BJ (cell line): ENCODE measurements around the gene HEPH. TPM values are rescaled to one million over a fixed set of nuclear protein-coding genes. Genes with fewer than 3 reads are reported as not detected.

ENCODE experiments used
- CTCF ChIA-PET: fragments of 350-600 bp; formaldehyde crosslinking; extraction: SDS; loops from one replicate; lab custom pipeline; 2021; ENCODE audit warnings: antibody characterized with exemption, inconsistent platforms; lab: Yijun Ruan, JAX
- POLR2A ChIA-PET: fragments of 300-600 bp; sonication (Branson Sonifier 250); formaldehyde crosslinking; extraction: SDS; loops from one replicate; lab custom pipeline; 2021; ENCODE audit warnings: antibody characterized with exemption; lab: Charles Lee
- DNase-seq: peaks from one replicate; pipeline ENCODE4 v3.0.0-alpha.2; 2011; ENCODE audit warnings: low read depth
- H3K27me3 ChIP-seq: 2 replicates; pipeline ENCODE4 v1.6.0; 2011; ENCODE audit warnings: low read length; ENCODE audit not compliant: control insufficient read depth, insufficient read depth
- H3K36me3 ChIP-seq: 2 replicates; pipeline ENCODE4 v1.5.1; 2011; ENCODE audit warnings: low read length; ENCODE audit not compliant: control insufficient read depth, insufficient read depth
- H3K4me3 ChIP-seq: 2 replicates; pipeline ENCODE4 v1.5.1; 2011; ENCODE audit warnings: low read depth, mild to moderate bottlenecking, control low read depth, low read length
- polyA plus RNA-seq: library from polyadenylated mRNA; depleted of rRNA; stranded (reverse); fragments of >200 nt; gene quantifications from 2 replicates; pipeline ENCODE4 v1.2.3, GENCODE V29; 2011
- TF ChIP-seq, protein P1 (sequence below): IDR thresholded peaks from 2 replicates; pipeline ENCODE4 v1.5.1; 2011; ENCODE audit warnings: low read depth, mild to moderate bottlenecking, control low read depth, inconsistent platforms, low read length, moderate library complexity; ENCODE audit not compliant: insufficient read depth

HEPH gene
- polyA plus RNA-seq, 1 experiment, result 10.4 TPM

DNA sequence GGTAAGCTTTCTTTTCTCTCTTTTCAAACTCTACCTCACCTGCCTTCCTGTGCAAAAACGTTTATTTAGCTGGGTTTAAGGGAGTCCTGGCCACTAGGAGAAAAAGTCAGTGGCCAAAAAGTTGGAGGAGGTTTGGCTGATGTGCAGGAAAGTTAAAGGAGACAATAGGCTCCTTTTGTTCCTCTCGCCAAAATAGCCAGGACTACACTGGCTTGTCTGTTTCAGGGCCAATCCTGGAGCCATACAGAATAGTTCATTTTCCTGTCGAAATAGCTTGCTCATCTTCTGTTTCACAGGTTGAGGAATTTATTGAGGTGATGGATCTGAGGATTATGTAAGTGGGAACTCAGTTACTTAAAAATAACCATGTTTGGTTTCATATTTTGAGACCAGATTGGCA lies 423 bp downstream of the HEPH start:
- POLR2A ChIA-PET, result no interaction called here
- peak overlapping the region; percentile 29 for H3K4me3 ChIP-seq
- DNase-seq, result no peak

GRCh38 chrX:66164931-66165330 lies 884 bp downstream of the HEPH start:
- DNase-seq, result no peak
- CTCF ChIA-PET, result interaction anchor here (0.6 to 1.1 kb wide), 2 partner anchors 566 to 1383 kb away, joined by 3 read pairs; no protein-coding TSS in a partner anchor
- H3K4me3 ChIP-seq, result no peak overlapping the region
- TF ChIP-seq, protein P1, sequence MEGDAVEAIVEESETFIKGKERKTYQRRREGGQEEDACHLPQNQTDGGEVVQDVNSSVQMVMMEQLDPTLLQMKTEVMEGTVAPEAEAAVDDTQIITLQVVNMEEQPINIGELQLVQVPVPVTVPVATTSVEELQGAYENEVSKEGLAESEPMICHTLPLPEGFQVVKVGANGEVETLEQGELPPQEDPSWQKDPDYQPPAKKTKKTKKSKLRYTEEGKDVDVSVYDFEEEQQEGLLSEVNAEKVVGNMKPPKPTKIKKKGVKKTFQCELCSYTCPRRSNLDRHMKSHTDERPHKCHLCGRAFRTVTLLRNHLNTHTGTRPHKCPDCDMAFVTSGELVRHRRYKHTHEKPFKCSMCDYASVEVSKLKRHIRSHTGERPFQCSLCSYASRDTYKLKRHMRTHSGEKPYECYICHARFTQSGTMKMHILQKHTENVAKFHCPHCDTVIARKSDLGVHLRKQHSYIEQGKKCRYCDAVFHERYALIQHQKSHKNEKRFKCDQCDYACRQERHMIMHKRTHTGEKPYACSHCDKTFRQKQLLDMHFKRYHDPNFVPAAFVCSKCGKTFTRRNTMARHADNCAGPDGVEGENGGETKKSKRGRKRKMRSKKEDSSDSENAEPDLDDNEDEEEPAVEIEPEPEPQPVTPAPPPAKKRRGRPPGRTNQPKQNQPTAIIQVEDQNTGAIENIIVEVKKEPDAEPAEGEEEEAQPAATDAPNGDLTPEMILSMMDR, result no peak
- POLR2A ChIA-PET, result no interaction called here
- no peaks in the 10 kb centered on the region for H3K36me3 ChIP-seq
- H3K27me3 ChIP-seq, result no peaks in the 10 kb centered on the region

More for the DNA sequence above, 423 bp downstream of the HEPH start:
- Histone ChIP-seq H3K27me3 (no peaks in the 10 kb centered on the region), H3K36me3 (no peaks in the 10 kb centered on the region)
- TF ChIP-seq, protein P1, result no peak
- CTCF ChIA-PET, result interaction anchor here (1.1 kb wide), 1 partner anchor 566 kb away, joined by 3 read pairs; no protein-coding TSS in a partner anchor

GRCh38 chrX:66166671-66167070 lies 2.6 kb downstream of the HEPH start:
- Histone ChIP-seq H3K36me3 (no peaks in the 10 kb centered on the region), H3K4me3 (no peak overlapping the region), H3K27me3 (no peaks in the 10 kb centered on the region)
- TF ChIP-seq, protein P1, result no peak
- DNase-seq, result no peak
- CTCF ChIA-PET, result no interaction called here
- POLR2A ChIA-PET, result no interaction called here

GRCh38 chrX:66167431-66167830 lies 3.4 kb downstream of the HEPH start:
- DNase-seq, result no peak
- H3K4me3 ChIP-seq, result no peak overlapping the region
- H3K27me3 ChIP-seq, result no peaks in the 10 kb centered on the region
- no peaks in the 10 kb centered on the region for H3K36me3 ChIP-seq
- POLR2A ChIA-PET, result no interaction called here
- TF ChIP-seq, protein P1, result no peak
- CTCF ChIA-PET, result no interaction called here

DNA sequence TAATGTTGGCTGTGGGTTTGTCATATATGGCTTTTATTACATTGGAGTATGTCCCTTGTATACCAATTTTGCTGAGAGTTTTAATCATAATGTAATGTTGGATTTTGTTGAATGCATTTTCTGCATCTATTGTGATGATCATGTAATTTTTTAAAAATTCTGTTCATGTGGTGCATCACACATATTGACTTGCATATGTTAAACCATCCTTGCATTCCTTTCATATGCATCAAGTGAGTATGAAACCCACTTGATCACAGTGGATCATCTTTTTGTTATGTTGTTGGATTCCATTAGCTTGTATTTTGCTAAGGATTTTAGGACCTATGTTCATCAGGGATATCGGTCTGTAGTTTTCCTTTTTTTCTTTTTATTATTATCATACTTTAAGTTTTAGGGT lies 12.1 kb downstream of the HEPH start:
- Histone ChIP-seq H3K4me3 (no peak overlapping the region), H3K27me3 (no peaks in the 10 kb centered on the region), H3K36me3 (no peaks in the 10 kb centered on the region)
- TF ChIP-seq, protein P1, result no peak
- no peak for DNase-seq
- POLR2A ChIA-PET, result no interaction called here
- CTCF ChIA-PET, result no interaction called here
